Measurements from ENCODE around the gene CCDC174.

DNA sequence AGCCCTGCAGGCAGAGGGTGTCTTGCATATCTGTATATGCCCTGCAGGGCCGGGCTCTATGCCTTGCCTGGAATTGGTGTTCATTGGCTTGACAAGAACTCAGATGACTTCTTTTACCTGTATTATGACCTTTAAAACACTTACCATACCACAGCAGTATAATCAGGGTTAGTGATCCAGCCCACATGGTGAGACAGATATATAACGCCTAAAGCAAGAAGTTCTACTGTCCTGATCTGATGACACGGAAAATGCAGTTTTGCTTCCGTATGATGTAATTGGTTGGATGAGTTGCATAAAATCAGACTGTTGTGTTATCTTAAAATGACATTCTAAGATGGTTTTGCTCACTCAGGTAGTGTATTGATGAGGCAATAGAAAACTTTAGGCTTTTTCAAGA is 9.4 kb downstream of the CCDC174 start:
- TF ChIP-seq, protein P1, sequence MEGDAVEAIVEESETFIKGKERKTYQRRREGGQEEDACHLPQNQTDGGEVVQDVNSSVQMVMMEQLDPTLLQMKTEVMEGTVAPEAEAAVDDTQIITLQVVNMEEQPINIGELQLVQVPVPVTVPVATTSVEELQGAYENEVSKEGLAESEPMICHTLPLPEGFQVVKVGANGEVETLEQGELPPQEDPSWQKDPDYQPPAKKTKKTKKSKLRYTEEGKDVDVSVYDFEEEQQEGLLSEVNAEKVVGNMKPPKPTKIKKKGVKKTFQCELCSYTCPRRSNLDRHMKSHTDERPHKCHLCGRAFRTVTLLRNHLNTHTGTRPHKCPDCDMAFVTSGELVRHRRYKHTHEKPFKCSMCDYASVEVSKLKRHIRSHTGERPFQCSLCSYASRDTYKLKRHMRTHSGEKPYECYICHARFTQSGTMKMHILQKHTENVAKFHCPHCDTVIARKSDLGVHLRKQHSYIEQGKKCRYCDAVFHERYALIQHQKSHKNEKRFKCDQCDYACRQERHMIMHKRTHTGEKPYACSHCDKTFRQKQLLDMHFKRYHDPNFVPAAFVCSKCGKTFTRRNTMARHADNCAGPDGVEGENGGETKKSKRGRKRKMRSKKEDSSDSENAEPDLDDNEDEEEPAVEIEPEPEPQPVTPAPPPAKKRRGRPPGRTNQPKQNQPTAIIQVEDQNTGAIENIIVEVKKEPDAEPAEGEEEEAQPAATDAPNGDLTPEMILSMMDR (conservative IDR thresholded peaks at IDR 0.05; ENCODE audit: low read length) = no peak
- TF ChIP-seq EZH2phosphoT487 (IDR thresholded peaks at IDR 0.05; ENCODE audit: borderline replicate concordance) = no peak

Measured in Loucy (cell line).